ENCODE results near the gene EEF1G. TPM values are rescaled to one million over a fixed set of nuclear protein-coding genes. Genes with fewer than 3 reads are reported as not detected.

The EEF1G gene
- total and polyA plus RNA-seq, 11 donors, result 549 to 1,190 (median 929) TPM

DNA sequence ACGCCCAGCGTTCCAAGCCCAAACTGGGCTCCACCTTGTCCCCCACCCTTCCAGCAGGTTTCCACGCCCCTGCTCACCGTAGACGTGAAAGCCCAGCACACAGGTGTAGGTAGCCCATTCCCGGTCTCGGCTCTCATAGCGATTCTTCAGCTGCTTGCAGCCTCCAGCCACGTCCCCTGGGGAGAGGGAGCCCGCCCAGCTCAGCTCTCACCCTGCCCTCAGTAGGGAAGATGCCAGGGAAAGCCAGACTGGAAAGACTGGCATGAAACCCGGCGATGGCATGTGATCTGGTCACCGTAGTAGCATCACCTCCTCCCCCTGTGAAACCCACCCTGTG lies 29.3 kb upstream of the EEF1G start:
- no peaks in the 10 kb centered on the region for H3K27me3 ChIP-seq
- H3K27ac ChIP-seq, result peak overlapping the region in 7 of 12 donors; percentile 93 to 100 (median 98)
- peak in 3 of 5 donors; percentile 31 to 54 (median 45) for DNase-seq
- H3K4me3 ChIP-seq, result peak overlapping the region in 9 of 12 donors; percentile 81 to 100 (median 90)
- H3K9me3 ChIP-seq, result no peaks in the 10 kb centered on the region
- H3K36me3 ChIP-seq, result peaks cover 0 to 61% (median 29%) of the 10 kb centered on the region in 9 donors
- TF ChIP-seq, protein P1, sequence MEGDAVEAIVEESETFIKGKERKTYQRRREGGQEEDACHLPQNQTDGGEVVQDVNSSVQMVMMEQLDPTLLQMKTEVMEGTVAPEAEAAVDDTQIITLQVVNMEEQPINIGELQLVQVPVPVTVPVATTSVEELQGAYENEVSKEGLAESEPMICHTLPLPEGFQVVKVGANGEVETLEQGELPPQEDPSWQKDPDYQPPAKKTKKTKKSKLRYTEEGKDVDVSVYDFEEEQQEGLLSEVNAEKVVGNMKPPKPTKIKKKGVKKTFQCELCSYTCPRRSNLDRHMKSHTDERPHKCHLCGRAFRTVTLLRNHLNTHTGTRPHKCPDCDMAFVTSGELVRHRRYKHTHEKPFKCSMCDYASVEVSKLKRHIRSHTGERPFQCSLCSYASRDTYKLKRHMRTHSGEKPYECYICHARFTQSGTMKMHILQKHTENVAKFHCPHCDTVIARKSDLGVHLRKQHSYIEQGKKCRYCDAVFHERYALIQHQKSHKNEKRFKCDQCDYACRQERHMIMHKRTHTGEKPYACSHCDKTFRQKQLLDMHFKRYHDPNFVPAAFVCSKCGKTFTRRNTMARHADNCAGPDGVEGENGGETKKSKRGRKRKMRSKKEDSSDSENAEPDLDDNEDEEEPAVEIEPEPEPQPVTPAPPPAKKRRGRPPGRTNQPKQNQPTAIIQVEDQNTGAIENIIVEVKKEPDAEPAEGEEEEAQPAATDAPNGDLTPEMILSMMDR (IDR thresholded peaks at IDR 0.05), result no peak
- no peak for TF ChIP-seq POLR2A (IDR thresholded peaks at IDR 0.05)
- 52 to 76% (median 62%) methylated on average over 11 to 13 of the region's 13 CpGs for WGBS, 4 donors
- no peak for ATAC-seq
- peaks cover 4 to 48% (median 32%) of the 10 kb centered on the region in 12 donors for H3K4me1 ChIP-seq
- intact Hi-C loops (cut with DNase I), result loop anchor here in 1 of 10 donors (5.0 kb wide), 1 partner anchor 74 kb away; the partner anchor contains the start of gene UBXN1

DNA sequence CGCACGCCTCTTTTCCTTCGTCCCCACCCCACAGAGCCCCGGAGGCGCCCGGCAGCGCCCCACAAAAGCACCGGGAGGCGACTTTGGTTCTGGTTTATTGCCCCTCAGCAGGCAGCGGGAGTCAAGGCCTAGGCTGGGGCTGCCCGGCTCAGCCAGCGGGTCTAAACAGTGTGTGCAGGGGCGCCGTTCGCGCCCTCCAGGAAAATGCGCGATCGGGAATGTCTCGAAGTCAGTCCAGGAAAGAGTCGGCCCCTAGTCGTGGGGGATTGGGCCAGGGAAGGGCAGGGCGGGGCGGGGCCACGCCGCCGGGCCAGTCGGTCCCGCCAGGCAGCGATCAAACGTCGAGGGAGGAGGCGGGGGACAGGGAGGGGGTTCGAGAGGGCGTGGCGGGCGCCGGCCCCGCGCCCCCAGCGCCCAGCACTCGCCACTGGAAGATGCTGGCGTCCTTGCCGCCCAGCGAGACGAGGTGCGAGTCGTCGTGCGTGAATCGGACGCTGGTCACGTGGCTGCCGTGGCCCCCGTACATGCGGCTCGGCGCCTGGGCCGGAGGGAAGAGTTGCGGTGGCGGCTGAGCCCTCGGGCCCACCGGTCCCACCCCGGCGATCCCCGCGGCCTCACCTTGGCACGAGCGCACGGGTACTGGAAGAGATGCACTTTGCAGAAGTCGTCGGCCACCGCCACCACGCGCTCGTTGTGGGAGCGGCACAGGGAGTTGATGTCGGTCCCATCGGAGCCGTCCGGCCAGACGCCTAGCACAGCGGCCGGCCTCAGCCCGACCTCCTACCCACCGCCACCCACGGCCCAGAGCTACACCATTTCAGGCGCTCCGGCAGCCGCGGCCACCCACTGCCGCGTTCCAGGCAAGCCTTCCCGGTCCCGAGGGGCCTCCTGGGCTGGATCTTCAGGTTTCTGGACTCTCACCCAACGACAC lies 28.7 kb upstream of the EEF1G start:
- no peaks in the 10 kb centered on the region for H3K27me3 ChIP-seq
- DNase-seq, result peak; percentile 64 to 82 (median 80)
- peak overlapping the region; percentile 91 to 100 (median 98) for H3K27ac ChIP-seq
- 4 to 9% (median 7%) methylated on average over 23 to 96 of the region's 96 CpGs for WGBS, 4 donors
- H3K4me3 ChIP-seq, result peak overlapping the region; percentile 20 to 100 (median 89)
- TF ChIP-seq POLR2A (IDR thresholded peaks at IDR 0.05), result peak in 1 of 2 donors; percentile 33
- TF ChIP-seq, protein P1 (IDR thresholded peaks at IDR 0.05), result peak in 4 of 12 donors; percentile 16 to 44 (median 32)
- peaks cover 0 to 62% (median 35%) of the 10 kb centered on the region in 9 donors for H3K36me3 ChIP-seq
- H3K9me3 ChIP-seq, result no peaks in the 10 kb centered on the region
- peaks cover 4 to 42% (median 32%) of the 10 kb centered on the region in 12 donors for H3K4me1 ChIP-seq
- peak; percentile 11 to 71 (median 56) for ATAC-seq
- intact Hi-C loops (cut with DNase I), result loop anchor here in 1 of 10 donors (5.0 kb wide), 1 partner anchor 75 kb away; the partner anchor contains the start of gene UBXN1

DNA sequence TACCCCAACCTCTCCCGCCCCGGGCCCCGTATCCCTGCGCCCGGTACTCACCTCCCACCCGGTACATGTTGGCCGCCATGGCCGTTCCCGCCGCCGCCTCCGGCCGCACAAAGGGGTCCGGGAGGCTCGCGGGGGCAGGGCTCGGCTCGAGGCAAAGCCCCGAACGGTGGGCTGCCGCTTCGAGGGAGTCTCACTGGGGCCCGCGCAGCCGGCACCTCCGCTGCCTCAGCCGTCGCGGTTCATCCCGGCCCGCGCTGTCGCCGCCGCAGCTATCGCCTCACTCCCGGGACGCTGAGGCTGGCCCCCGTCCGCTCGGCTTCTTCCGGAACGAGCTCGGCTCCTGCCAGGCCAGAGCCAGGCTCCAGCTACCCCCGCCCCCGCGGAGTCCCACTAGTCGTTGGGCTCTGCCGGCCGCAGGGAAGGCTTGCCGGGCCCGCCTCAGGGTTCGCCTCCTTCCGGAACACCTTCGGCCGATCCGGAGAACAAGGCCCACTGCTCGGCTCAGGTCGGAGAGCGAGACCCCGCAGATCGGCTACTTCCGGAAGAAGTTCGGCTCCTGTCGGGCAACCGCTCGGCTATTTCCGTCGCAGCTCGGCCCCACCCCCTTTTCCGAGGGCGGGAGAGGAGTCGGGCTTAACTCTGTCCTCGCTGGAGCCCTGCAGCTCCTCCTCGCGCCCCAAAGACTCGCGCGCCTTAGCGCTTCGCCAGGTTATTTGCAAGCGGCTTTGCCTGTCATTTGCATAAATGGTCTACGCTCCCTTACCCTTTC lies 27.9 kb upstream of the EEF1G start, which contains the start of gene MTA2:
Gene MTA2, minus strand, starts transcription at position 494 of the 769 bp plus-strand sequence. Its CDS starts 415 bp downstream, at position 79.
- peaks cover 0 to 62% (median 40%) of the 10 kb centered on the region in 9 donors for H3K36me3 ChIP-seq

More for the DNA sequence above, 27.9 kb upstream of the EEF1G start, which contains the start of gene MTA2:
- no peaks in the 10 kb centered on the region for H3K27me3 ChIP-seq
- peak within 1 kb of the TSS; percentile 81 to 100 (median 90) for H3K4me3 ChIP-seq
- intact Hi-C loops (cut with DNase I), result loop anchor here in 1 of 10 donors (5.0 kb wide), 1 partner anchor 76 kb away; the partner anchor contains the start of gene UBXN1
- WGBS, 4 donors, result 0 to 1% (median 0%) methylated on average over 26 to 83 of the region's 83 CpGs
- ATAC-seq (peak; percentile 87 to 91 (median 90)), DNase-seq (peak; percentile 97 to 98 (median 98))
- peaks cover 4 to 41% (median 32%) of the 10 kb centered on the region in 12 donors for H3K4me1 ChIP-seq
- no peaks in the 10 kb centered on the region for H3K9me3 ChIP-seq
- TF ChIP-seq, protein P1 (IDR thresholded peaks at IDR 0.05), result no peak
- TF ChIP-seq POLR2A (IDR thresholded peaks at IDR 0.05), result peak in 1 of 2 donors; percentile 60
- H3K27ac ChIP-seq, result peak within 1 kb of the TSS; percentile 91 to 100 (median 98)
